HG02588 (cell line): ENCODE data around the gene EDAR.

Source experiments
- ATAC-seq: cut with Tn5 transposase; IDR thresholded peaks from one replicate; pipeline ENCODE4 v1.9.1; 2021; ENCODE audit warnings: mild to moderate bottlenecking, moderate library complexity; ENCODE audit not compliant: unreplicated experiment

EDAR gene

DNA sequence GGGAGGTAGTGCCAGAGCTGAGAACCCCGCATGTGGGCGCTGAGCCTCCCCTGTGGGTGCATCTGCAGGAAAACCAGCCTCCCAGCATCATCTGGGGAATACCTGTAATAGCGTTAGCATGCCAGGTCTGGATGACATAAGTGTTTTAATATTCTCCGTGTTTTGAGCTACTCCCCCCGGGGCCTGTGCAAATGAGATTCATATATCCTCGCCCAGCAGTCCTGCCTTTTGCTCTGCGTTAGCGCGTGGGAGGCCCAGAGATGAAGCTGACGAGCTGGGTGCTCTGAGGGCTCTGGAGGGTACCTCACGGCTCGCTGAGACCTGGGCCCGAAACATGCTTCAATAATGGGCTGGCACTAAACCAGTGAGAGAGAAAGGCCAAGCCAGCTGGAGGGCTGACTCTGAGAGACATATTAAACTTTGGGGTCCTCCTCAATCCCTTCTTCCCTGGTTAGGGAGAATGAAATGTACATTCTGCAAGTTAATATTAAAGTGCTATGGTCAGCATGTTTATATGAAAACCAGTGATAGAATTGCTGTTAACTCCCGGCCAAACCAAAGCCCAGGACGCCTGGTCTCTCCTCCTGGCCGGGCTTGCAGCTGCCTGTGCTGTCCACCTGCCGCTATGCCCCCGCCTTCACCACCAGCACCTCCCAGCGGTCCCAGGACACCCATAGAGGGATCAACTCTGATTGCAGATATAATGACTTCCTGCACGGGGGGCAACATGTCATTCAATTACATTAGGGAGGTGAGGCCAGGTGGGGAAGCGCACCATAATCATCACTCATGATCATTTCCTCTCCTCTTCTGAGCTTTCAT lies 77.0 kb downstream of the EDAR start:
- no peak for ATAC-seq

DNA sequence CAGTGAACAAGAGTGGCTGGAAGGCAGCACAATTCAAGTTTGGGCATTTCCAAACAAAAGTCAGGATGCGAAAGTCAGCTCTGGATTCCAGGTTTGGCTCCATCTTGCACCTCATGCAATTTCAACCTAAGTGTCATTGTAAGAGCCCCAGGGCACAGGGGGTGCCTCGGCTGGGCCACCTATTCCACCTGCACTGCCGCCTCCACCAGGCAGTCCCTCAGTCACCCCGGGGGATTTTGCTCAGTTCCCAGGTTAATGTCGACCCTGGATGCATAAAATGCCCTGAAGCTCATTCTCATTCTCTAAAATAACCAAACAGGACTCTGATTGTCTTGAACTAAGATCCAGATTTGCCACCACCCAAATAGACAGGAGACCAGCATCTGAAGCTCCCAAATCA lies 77.6 kb downstream of the EDAR start:
- no peak for ATAC-seq

DNA sequence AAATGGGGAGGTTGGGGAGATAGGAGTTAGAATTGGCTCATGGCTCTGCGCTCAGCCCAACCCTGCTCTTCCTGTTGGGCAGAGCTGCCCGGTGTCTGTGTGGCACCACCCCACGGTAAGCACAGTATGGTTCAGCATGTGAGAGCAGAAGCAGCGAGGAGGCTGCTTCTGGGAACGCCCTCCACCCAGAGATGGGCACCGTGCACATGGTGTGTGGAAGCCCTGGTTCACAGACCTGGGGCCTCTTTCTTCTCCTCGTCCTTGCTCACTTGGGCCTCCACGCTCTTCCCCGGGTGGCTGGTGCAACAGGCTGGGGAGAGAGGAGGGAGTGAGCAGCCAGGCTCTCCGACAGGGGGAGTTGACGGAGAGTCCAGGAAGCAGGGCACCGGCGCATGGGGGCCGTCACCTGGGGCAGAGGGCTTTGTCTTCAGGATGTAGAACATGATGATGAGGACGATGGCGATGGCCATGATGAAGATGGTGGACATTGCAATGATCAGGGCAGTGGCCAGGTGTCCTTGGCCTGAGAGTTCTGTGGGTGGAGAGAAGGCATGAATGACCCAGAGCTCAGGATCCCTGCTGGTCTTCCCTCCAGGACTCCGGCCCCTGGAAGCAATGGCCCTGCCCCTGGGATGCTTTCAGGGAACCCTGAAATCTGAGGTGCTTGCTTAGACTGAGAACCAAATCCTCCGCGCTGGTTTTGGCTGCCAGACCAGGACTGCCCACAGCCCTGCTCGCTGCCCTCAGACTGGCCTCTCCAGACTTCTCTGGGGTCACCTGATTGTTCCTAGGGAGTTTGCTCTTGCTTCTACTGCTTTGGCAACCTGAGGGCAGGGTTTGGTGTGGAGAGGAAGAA lies 78.3 kb downstream of the EDAR start:
- ATAC-seq: no peak

DNA sequence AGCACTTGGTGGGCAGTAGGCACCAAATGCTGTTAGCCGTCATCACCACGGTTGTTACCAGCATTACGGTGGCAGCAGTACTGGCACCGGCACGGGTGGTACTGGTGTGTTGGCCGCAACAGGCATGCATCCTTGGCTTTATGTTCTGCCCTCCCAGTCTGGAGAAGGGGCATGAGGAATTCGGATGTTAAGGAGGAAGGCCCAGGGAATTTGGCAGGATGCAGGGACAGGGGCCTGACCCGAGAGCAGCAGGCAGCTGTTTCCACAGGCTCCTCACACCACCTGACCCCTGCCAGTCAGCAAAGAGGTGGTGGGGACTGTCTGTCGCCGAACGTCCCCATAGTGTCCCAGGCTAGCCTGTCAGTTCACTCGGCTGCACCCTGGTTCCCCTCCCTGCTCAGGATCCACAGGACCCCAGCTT lies 79.0 kb downstream of the EDAR start:
- ATAC-seq: no peak

DNA sequence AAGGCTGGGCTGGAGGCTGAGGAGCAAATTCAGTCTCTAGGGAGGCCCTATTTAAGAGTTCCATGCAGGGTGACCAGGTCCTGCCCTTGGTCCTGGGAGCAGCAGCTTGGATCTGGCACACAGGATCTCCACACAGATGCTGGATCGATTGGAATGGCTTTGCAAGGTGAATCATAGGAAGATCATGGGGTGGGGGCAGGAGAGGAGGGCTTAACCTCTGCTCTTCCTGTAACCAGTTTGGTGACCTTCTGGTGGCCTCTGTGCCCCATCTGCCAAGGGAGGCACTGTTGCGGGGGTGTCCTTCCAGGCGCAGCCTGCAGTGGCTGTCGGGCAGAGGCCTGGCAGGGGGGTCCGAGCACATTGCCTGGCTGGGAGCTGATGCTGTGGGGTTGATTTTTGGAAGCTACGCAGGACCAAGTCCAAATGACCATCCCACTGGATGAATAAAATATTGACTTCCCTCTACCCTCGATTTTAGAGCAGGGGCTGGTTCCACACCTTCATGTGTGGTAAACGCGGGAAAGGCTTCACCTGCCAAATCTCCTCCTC lies 79.7 kb downstream of the EDAR start:
- ATAC-seq: no peak

DNA sequence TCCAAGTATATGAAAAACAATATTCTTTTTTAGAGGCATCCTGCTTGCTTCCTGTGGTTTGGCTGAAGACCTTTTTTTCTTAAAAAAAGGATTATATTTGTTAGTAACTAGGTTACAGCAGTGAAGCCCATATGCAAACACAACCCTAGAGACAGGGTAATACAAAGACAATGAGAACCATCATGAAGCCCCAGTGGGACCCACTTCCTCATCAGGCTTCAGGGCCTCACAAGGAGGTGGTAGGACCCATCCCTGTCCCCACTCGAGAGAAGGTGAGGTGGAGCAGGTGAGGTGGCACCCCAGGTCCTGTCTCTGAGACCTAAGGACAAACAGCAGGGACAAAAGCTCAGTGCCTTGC lies 80.3 kb downstream of the EDAR start:
- ATAC-seq: no peak

DNA sequence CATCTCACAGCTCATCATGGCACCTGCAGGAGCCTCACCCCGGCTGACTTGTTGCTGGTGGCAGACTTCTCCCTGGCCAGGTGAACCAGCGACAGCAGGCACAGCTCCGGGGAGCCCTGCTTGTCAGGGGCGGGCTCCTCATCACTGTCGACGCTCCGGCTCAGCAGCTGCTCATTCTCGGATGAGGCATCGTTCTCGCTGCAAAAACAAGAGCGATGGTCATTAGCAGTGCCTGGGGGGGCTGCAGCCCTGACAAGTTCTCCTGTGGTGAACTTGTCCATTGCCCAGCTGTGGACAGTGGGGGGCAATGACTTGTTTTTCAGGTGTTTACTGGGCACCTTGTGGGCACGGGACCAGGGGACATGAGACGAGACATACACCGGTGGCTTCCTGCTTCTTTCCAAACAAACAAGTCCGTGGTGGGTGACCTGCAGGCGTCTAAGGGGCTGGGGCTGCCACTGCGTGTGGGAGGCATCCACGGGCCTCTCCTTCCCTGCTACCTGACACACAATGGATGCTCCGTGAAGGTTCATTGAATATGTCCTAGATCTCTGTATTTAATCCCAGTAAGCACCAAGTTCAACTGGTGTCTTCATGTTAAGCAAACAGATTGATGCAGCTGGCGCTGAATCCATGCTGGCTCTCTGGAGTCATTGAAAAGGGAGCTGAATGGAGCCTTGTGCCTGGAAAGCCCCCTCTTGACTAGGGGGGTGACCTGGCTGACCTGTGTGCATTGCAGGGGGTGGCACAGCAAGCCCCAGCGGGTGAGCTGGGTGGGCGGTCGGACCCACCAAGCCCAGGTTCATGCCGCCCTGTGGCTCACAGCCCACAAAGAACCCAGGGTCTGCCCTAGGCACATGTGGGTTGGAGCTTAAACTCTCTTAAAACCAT lies 81.0 kb downstream of the EDAR start:
- ATAC-seq: no peak

DNA sequence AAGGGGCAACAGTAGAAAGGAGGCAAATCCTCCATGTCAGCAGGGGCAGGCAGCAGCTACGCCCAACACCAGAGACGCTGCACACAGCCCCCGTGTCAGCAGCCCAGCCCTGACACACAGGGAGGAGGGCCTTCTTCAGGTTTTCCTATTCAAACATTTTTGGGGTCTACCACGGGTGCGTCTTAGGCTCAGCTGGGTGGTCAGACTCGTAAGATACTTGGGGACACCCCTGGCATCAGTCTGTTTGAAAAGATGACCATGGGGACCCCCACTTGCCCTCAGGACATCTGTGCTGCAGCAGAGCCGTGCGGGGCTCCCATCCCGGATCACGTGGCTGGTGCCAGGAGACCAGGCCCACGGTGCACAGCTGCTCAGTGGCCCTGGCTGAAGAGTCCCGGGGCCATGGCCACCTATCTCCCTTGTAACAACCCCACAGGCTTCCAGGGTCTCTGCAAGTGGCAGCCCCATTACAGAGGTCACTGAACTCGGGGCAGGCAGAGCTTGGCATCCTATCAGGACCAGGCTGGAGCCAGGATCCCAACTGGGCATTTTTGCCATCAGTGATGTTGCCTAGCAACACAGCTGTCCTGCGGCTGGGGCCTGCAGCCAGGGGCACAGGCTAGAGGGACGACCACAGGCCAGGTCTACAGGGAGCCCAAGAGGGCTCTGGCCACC lies 82.5 kb downstream of the EDAR start:
- ATAC-seq: no peak

DNA sequence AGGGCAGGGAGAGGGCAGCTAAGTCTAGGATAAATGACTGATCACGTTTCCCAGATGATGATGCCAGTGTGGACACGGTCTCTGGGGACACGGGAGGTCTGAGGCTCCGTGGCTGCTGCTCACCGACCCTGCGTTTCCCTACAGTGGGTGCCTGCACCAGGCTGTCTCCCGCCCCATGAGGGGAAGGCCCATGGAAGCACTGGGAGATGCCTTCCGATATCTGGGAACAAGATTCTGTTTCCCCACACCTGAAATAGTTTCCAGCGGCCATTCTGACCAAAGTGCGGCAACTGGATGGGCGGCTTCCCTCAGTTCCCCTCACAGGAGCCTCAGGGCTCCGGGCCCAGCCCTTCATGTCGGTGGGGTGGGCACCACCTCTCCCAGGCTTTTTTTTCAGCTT lies 83.1 kb downstream of the EDAR start:
- no peak for ATAC-seq

DNA sequence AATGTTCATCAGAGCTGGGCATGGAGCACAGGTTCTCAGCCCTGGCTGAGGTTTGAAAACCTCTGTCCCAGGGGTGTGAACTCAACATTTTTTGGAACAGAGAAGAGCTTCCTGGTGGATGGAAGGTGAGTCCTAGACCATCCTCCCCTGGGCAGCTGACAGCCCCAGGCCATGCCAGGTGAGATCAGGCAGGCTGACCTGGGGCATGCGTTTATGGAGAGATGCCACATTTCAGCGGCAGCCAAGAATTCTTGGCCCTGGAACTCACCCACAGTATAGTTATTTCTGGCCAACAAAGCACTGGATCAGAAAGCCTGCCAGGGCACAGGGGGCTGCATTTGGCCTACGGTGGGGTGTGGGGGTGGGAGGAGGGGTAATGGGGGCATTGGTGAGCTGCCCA lies 83.8 kb downstream of the EDAR start:
- no peak for ATAC-seq

DNA sequence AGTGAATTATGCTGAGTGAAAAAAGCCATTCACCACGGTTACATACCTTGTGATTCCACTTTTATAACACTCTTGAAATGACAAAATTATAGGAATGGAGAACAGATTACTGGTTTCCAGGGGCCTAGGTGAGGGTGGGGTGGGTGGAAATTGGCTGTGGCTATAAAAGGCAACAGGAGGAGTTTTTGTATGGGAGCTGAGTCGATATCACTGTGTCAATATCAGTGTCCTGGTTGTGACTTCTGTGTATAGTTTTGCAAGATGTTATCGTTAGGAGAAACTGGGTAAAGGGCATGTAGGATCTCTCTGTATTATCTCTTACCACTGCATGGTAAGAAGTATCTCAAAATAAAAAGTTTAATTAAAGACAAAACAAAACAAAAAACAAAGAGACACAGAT lies 84.3 kb downstream of the EDAR start:
- ATAC-seq: no peak

DNA sequence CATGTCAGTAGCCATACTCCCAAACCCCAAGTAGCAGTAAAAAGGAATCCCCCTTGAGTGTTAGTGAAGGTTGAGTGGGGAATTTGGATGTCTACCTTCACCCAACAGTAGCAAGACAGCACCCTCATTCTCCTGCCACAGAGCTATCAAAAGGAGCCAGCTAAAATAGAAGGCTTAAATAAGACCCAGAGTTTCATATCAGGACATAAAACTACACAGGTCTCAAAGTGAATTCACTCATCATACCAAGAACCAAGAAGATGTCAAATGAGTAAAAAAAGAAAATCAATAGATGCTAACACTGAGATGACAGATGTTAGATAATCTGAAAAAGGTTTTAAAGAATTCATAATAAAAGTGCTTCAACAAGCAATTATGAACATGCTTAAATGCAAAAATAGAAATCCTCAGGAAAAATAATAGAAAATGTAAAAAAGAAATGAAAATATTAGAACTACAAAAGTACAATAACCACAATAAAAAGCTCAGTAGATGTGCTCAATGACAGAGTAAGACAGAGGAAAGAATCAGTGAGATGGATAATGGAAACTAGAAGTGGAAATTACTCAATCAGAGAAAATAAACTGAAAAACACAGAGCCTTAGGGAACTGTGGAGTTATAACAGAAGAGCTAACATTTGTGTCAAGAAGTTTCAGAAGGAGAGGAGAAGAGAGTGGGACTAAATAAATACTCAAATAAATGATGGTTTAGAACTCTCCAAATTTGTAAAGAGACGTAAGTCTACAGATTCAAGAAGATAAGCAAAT lies 90.5 kb downstream of the EDAR start:
- no peak for ATAC-seq

DNA sequence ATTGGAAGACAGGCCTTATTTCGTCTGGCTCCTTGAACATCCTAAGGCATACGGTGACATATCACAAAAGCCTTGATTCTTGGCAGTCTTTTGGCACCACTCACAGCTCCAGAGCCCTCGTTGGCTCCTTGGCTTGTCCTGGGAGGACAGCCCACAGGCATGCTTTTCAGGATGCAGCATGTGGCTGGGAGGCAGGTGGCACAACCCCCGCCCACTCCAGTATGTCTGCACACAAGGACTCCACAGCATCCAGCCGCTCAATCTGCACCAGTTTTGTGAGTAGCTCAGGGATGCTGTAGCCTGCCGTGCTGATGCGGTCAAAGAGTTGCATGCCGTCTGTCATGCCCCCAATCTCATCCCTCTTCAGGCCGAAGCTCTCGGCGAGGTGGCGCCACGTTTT lies 92.3 kb downstream of the EDAR start:
- ATAC-seq: no peak

DNA sequence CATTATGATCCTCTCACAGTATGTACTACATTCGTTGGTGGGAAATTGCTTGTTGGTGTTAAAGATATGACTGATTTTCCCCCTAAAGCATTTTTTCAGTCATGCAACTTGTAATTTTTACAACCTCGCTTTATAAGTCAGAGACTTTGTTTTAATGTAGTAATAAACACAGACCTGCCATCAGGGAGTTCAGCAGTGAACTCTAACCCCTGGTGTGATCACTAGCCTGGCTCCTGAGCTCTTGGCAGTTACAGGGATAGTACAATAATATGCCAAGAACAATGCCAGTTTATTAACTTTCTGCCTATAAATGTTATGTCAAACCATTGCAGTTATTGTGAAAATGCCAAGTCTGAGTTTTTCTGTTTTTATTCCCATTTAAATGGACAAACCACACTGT lies 93.8 kb downstream of the EDAR start:
- ATAC-seq: no peak

DNA sequence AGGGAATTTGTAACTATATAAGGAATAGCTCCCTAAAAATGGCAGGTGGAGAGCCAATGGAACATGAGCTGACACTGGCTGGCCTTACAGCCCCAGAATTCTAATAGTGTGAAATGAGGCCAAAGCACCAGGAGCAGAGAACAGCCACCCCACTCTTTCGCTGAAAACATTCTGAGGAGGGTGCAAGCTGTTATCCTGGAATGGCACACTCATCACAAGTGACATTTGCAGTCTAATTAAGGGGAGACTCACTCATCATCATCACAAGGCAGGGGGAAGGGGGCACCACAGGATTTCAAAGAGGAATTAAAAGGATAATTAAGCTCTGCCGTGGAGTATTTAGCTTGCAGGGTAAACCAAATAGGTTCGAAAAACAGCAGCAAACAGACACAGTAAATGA lies 94.3 kb downstream of the EDAR start:
- no peak for ATAC-seq

DNA sequence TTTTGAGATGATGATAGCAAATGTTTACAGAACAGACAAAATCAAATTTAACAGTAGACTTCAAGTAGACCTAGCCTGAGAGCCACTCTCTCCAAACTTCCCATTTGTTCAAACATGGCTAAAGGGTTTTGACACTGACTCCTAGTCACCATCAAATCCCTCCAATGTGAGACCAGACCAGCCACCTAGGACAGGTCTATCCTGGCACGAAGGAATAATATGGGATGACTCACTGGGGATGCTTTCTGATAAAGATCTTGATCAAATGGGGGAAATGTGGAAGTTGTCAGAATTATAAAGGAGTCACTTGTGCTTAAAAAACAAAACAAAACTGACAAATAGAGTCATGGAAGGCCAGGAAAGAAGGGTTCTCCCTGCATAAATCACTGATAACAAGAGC lies 95.7 kb downstream of the EDAR start:
- ATAC-seq: no peak

DNA sequence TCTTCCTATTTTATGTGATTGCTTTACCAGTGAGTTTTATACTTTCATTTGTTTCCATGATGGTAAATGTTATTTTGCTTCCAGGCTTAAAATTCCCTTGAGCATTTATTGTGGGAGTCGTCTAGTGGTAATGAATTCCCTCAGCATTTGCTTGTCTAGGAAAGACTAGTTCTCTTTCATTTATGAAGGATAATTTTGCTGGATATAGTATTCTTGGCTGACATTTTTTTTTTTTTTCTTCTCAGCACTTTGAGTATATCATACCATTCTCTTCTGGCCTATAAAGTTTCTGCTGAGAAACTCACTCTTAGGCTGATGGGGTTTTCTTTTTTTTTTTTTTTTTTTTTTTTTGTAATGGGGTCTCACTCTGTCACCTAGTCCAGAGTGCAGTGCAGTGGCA lies 99.1 kb downstream of the EDAR start:
- no peak for ATAC-seq

DNA sequence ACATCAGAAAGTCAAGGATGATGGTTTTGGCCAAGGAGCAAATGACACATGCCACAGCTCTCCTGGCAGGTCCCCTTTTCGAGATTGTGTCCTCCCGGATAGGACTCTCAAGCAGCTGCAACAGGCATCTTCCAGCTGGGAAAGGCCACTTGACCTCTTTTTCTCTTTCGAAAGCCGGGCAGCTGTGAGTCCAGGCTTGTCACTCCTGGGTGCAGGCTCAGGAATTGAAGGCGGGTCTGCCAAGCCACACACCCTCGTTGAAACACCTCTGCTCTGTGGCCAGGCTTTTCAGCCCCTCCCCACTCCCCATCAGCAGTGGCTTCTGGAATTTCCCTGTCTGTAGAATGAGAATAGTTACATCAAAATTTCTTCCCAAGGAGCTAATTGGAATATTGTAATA lies 104.4 kb downstream of the EDAR start:
- no peak for ATAC-seq

DNA sequence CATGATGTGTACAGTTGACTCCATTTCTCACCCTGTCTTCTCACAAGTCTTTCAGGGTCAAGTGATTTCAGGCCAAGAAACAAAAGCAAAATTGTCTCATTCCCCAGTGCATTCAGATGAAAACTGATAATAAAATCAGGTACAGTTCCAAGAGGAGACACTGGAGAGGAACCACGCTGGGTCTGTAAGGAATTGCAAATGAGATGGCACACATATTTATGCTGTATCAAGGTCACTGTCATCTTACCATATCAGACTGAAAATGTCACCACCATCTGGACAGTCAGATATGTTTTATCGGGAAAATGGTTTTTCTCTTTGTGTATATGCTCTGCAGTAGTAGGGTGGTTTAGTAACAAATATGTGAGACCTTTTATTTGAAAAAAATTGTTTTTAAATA lies 110.7 kb downstream of the EDAR start:
- ATAC-seq: no peak

DNA sequence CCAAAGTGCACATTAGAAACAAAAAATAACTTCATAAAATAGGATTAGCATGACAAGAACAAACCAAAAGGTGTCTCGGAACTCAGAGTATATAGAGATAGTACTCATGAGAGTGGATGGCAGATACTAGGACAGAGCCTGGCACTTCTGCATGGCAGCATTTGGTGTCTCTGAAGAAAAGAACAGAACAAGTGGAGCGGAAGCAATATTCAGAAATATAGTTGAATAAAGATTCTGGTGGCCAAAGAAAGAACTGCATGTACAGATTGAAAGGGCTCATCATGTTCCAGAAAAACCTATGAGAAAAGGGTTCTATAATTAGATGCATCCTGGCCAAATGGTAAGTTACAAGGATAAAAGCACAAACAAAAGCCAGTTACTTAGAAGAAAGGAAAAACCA lies 111.5 kb downstream of the EDAR start:
- ATAC-seq: no peak
